Measurements from ENCODE around the gene TMOD1.
"Not testable (repeated sequence)": the region's sequence is repeated elsewhere in the genome, so short reads cannot be mapped to it uniquely, and the experiment has no call there.

GRCh38 chr9:97584778-97585177, 83.3 kb downstream of the TMOD1 start:
- TF ChIP-seq CTCF (IDR thresholded peaks at IDR 0.05; ENCODE audit: borderline replicate concordance, extremely low read depth, low read length, poor library complexity, severe bottlenecking); EZH2 (IDR thresholded peaks at IDR 0.05; ENCODE audit: borderline replicate concordance, low read depth, low read length, severe bottlenecking): not testable (repeated sequence)
